HUES6 (cell line): ENCODE measurements around the gene TYRP1.

Experiments used
- H3K27ac ChIP-seq: 2 replicates; pipeline ENCODE4 v1.7.0; 2013; ENCODE audit warnings: low read depth, mild to moderate bottlenecking, low read length, inconsistent platforms
- H3K27me3 ChIP-seq: 2 replicates; pipeline ENCODE4 v1.6.1; 2013; ENCODE audit warnings: low read length; ENCODE audit not compliant: control insufficient read depth, insufficient read depth
- H3K36me3 ChIP-seq: 2 replicates; pipeline ENCODE4 v1.6.1; 2013; ENCODE audit warnings: low read length; ENCODE audit not compliant: control insufficient read depth, insufficient read depth
- H3K4me1 ChIP-seq: 2 replicates; pipeline ENCODE4 v1.6.1; 2013; ENCODE audit warnings: low read length; ENCODE audit not compliant: control insufficient read depth, insufficient read depth
- H3K4me3 ChIP-seq: 2 replicates; pipeline ENCODE4 v1.5.1; 2013; ENCODE audit warnings: low read depth, low read length
- H3K9ac ChIP-seq: one replicate; pipeline ENCODE4 v1.6.1; 2013; ENCODE audit warnings: mild to moderate bottlenecking, low read length
- H3K9me3 ChIP-seq: 2 replicates; pipeline ENCODE4 v1.6.1; 2013; ENCODE audit warnings: low read depth, low read length; ENCODE audit not compliant: control insufficient read depth, insufficient read depth

Gene TYRP1

DNA sequence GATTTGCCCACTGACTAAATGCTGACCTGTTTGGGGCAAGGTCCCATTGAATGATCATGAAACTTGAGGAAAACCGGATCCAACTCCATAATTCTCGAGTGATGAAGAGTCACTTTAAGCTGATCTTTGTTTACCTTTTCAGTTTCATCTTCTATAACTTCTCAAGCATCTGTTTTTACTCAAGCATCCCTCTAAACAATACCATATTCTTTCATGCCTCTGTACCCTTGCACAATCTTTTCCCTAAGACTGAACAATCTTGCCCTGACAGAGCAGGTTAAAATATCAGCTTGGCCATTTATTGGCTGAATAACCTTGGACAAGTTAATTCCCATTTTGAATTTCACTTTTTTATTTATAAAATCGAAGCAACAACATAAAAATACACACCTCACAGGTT is 39.8 kb downstream of the TYRP1 start:
- Histone ChIP-seq H3K9me3 (peaks cover 8% of the 10 kb centered on the region), H3K27me3 (no peaks in the 10 kb centered on the region), H3K4me3 (no peak overlapping the region), H3K9ac (no peak overlapping the region), H3K36me3 (no peaks in the 10 kb centered on the region), H3K4me1 (peaks cover 4% of the 10 kb centered on the region; the same call in 1 of the 2 replicates), H3K27ac (no peak overlapping the region)

DNA sequence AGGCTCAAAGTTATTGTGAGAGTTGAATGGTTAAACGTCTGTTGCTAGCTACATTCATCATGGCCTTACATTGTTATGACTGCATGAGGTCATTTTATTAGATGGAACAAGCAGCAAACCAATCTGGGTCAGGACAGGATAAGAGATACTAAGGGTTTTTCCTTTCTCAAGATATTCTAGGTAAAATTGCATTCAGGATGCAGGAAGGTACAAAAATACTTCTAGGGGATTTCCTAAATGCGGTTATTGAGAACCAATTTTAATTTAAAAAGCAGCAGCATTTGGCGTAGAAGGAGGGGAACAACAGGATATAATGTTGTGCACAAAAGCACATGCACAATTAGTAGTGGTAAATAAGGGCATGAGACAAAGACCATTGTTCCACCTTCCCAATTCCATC is 42.5 kb downstream of the TYRP1 start:
- Histone ChIP-seq H3K4me1 (no peaks in the 10 kb centered on the region), H3K27ac (no peak overlapping the region), H3K4me3 (no peak overlapping the region), H3K9ac (no peak overlapping the region), H3K27me3 (no peaks in the 10 kb centered on the region), H3K36me3 (no peaks in the 10 kb centered on the region), H3K9me3 (peaks cover 8% of the 10 kb centered on the region)

DNA sequence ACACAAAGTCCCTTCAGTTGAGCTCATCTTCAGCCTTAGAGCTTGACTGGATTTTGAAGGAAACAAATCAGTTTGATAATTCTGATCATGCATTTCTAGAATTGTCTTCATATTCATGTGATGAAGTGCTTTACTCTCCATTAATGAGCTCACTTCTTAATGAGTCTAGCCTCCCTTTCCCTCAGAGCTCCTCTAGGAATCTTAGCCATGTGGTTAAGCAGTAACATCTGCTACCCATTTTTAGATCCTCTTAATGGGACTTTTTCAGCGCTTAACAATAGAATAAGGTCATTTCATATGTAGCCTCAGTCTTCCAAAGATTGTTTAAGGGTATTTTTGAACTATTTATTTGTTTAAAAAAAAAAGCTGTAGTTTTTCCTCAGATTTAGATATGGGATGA is 44.7 kb downstream of the TYRP1 start:
- no peaks in the 10 kb centered on the region for H3K4me1 ChIP-seq
- peaks cover 11% of the 10 kb centered on the region for H3K9me3 ChIP-seq
- H3K27me3 ChIP-seq, result no peaks in the 10 kb centered on the region
- H3K4me3 ChIP-seq, result no peak overlapping the region
- H3K36me3 ChIP-seq, result no peaks in the 10 kb centered on the region
- no peak overlapping the region for H3K27ac ChIP-seq
- no peak overlapping the region for H3K9ac ChIP-seq

DNA sequence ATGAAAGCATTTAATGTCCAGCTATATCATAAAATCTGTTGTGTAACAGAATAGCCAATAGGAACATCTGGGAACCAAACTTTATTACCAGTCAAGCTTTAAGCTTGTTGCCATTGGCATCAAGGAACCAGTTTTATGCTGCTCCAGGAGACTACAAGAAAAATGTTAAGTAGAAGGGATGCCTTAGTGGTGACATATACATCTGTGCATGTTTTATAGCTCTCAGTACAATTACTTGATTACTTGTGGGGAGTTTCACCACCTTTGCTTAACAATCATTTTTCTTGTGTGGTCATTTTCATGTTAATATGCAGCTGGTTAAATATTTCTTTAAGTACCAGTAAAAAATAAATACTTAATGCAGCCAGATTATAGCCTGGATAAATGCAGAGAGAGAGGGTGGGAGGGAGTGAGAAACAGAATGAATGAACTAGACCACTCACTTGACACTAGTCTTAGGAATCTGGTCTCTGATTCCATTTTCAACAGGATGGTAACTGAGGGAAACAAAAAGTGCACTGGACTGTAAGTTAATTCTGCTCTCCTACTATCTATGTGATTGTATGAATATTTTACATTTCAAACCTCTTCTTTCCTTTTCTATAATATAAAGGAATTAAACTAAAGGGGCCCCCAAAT is 45.9 kb downstream of the TYRP1 start:
- Histone ChIP-seq H3K4me3 (no peak overlapping the region), H3K27me3 (no peaks in the 10 kb centered on the region), H3K9me3 (peaks cover 9% of the 10 kb centered on the region), H3K27ac (no peak overlapping the region), H3K4me1 (no peaks in the 10 kb centered on the region), H3K36me3 (no peaks in the 10 kb centered on the region), H3K9ac (no peak overlapping the region)

DNA sequence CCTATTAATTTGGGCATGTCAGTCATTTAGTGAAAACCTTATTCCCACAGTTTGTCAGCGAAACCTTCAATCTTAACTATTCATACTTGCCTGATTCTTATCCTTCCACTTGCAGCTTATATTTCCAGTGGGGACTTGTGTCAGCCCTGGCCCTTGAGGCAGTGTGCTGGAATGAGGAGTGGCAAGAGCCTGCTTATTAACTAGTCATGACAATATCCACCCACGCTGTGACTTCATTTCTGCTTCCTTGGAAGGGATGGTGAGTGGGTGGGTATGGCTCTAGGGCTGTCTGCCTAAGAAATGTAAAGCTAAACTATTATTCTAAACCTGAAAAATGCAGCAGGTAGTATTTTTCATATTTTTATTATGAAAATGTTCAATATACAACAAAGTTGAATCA is 47.7 kb downstream of the TYRP1 start:
- H3K9ac ChIP-seq, result no peak overlapping the region
- H3K9me3 ChIP-seq, result 0 out of 2 replicates have a peak, but pooled peaks cover 3% of the 10 kb centered on the region
- H3K27ac ChIP-seq, result no peak overlapping the region
- H3K4me3 ChIP-seq, result no peak overlapping the region
- no peaks in the 10 kb centered on the region for H3K27me3 ChIP-seq
- no peaks in the 10 kb centered on the region for H3K4me1 ChIP-seq
- H3K36me3 ChIP-seq, result no peaks in the 10 kb centered on the region

DNA sequence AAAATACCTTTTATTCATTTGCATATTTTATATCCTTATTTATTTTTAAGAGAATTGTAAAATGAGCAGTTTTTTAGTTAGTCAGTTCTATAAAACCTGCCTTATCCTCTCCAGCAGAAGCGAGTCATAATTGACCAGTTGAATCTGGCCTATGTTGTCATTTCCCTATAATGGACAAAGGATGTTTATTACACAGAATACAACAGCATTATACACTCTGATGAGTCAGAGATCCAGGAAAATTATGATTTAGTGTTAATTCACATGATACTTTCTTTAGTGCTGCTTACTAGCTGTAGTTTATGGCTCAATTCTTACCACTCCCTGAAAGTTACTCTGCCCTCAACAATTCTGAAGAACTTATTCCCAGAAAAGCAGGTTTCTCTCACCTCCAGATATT is 54.8 kb downstream of the TYRP1 start:
- H3K27ac ChIP-seq, result no peak overlapping the region
- no peaks in the 10 kb centered on the region for H3K27me3 ChIP-seq

DNA sequence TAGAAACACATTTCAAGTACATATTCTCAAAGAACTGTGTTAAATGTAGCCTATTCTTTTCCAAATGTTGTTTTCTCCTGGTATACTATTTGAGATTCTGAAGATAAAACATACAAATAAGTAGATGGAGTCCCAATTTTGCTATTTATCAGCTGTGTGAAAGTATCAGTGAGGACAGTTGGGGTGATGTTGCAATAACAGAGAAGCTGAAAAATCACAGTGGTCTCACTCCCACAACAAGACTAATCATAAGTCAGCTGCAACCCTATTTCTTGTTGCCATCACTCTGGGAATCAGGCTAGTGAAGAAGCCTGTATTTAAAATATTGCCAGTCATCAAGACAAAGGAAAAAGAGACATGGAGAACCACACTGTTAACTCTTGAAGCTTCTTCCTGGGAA is 55.8 kb downstream of the TYRP1 start:
- Histone ChIP-seq H3K4me1 (no peaks in the 10 kb centered on the region), H3K36me3 (no peaks in the 10 kb centered on the region), H3K9me3 (no peaks in the 10 kb centered on the region), H3K4me3 (no peak overlapping the region), H3K27me3 (no peaks in the 10 kb centered on the region), H3K27ac (no peak overlapping the region), H3K9ac (no peak overlapping the region)

More for the DNA sequence above, 54.8 kb downstream of the TYRP1 start:
- H3K4me3 ChIP-seq, result no peak overlapping the region
- H3K9ac ChIP-seq, result no peak overlapping the region
- H3K4me1 ChIP-seq, result no peaks in the 10 kb centered on the region
- H3K9me3 ChIP-seq, result no peaks in the 10 kb centered on the region
- H3K36me3 ChIP-seq, result no peaks in the 10 kb centered on the region

DNA sequence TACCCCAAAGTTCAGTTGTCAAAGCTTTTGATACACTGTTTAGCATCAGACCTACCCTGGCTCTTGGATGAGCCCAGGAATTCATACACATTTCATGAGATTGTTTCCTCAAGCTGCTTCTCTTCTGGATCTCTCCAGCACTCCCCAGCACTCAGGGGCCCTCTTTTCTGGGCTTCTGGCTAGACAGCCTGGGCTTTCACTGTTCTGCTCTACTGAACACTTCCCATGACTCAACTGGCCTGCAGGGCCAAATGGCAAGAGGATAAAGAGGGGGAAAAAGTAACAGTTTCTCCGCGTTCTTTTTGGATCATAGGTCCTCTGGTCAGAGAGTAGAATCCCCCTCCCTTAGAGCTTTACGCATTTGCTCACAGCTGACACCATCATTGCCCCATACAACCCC is 60.7 kb downstream of the TYRP1 start:
- Histone ChIP-seq H3K27ac (no peak overlapping the region), H3K4me1 (no peaks in the 10 kb centered on the region), H3K36me3 (no peaks in the 10 kb centered on the region), H3K27me3 (no peaks in the 10 kb centered on the region), H3K9ac (no peak overlapping the region), H3K9me3 (no peaks in the 10 kb centered on the region), H3K4me3 (no peak overlapping the region)

DNA sequence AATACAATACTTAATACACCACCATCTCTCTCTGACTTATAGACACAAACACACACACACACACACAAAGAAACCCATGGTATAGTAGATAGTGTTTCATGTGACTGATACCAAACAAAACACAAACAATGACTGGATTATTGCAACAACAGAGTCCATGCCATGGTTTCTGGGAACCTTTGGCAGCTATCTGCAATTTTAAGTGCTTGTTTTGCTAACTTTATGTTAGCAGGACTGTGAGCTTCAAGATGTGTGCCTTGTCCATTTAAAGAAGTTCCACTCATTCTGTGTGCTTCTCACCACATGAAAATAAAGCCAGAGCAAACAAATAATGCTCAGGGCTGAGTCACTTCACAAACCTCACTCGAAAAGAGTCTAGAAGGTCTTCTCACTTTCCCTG is 66.6 kb downstream of the TYRP1 start:
- Histone ChIP-seq H3K9ac (no peak overlapping the region), H3K4me1 (peaks cover 2% of the 10 kb centered on the region; the same call in 1 of the 2 replicates), H3K27ac (no peak overlapping the region), H3K27me3 (no peaks in the 10 kb centered on the region), H3K9me3 (no peaks in the 10 kb centered on the region), H3K36me3 (no peaks in the 10 kb centered on the region), H3K4me3 (no peak overlapping the region)
